ENCODE data around the gene FXYD6.

FXYD6 gene

GRCh38 chr11:117789241-117789640 lies 87.2 kb downstream of the FXYD6 start:
- DNase-seq = no peak

Data from suppressor macrophage treated with lipopolysaccharide for 4 hours (primary cell).